22Rv1 (cell line): ENCODE data around the gene LRRC42.

Experiments
- H3K27ac ChIP-seq: fragments of 450-650 bp; 2 replicates; pipeline ENCODE4 v1.5.1; 2017
- ZFX ChIP-seq: fragments of 450-650 bp; IDR thresholded peaks from 2 replicates; pipeline ENCODE4 v1.6.1; 2017; ENCODE audit warnings: antibody characterized with exemption, borderline replicate concordance
- TF ChIP-seq, protein P1 (sequence below): fragments of 450-650 bp; IDR thresholded peaks from 2 replicates; pipeline ENCODE4 v1.5.1; 2017; ENCODE audit warnings: mild to moderate bottlenecking

The LRRC42 gene

DNA sequence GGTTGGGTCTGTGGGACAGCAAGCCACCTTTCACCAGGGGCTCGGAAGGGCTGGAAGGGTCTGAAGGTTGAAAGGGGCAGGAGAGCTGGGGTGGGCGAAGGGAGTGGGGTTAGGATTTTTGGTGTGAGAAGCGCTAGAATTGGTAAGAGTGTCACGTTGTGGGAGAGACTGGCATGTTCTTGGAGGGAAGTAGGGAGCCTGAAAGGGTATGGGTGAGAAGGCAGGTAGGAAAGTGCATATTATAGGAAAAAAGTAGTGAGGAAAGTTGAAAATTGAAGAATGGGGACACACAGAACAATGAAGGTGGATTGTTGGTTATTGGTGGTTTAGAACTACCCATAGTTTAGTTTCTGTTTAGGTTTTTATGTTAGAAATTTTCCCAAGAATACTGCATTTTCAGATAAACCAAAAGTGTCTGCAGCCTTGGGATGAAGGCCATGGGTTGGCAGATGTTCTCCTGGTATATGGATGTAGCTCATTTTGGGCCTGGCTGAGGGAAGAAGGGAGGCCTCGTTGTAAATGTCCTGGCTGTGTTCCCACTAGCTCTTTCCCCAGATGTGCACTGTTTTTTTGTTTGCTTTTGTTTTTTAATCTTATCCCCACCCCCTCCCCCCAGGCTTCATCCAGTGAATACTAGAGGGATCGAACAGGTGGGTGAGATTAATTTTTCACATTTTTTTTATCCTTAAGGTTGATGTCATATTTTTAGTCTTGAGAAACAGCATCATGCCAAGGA lies 1.2 kb downstream of the LRRC42 start:
- H3K27ac ChIP-seq, result peak overlapping the region; percentile 78
- no peak for TF ChIP-seq ZFX
- TF ChIP-seq, protein P1, sequence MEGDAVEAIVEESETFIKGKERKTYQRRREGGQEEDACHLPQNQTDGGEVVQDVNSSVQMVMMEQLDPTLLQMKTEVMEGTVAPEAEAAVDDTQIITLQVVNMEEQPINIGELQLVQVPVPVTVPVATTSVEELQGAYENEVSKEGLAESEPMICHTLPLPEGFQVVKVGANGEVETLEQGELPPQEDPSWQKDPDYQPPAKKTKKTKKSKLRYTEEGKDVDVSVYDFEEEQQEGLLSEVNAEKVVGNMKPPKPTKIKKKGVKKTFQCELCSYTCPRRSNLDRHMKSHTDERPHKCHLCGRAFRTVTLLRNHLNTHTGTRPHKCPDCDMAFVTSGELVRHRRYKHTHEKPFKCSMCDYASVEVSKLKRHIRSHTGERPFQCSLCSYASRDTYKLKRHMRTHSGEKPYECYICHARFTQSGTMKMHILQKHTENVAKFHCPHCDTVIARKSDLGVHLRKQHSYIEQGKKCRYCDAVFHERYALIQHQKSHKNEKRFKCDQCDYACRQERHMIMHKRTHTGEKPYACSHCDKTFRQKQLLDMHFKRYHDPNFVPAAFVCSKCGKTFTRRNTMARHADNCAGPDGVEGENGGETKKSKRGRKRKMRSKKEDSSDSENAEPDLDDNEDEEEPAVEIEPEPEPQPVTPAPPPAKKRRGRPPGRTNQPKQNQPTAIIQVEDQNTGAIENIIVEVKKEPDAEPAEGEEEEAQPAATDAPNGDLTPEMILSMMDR, result no peak

DNA sequence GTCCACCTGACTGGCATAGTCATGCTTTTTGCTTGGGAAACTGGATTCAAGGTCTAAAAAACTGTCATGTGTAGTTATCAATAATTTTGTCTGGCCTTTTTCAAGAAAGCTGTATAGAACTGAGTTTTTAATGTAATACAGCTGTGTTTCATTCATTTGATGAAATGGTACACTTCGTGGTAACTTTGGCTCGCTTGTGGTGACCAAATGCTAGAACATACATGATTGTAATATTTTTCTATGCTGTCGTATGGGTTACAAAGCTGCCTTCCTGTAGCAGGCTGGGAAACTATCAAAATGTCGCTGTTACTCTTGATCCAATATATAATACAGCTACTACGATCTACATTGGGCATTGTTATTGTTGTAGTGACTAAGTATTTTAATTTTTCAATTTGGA lies 2.1 kb downstream of the LRRC42 start:
- TF ChIP-seq, protein P1, result no peak
- TF ChIP-seq ZFX, result no peak
- 0 out of 2 replicates have a peak overlapping the region, but pooled peaks have one; percentile 78 for H3K27ac ChIP-seq

DNA sequence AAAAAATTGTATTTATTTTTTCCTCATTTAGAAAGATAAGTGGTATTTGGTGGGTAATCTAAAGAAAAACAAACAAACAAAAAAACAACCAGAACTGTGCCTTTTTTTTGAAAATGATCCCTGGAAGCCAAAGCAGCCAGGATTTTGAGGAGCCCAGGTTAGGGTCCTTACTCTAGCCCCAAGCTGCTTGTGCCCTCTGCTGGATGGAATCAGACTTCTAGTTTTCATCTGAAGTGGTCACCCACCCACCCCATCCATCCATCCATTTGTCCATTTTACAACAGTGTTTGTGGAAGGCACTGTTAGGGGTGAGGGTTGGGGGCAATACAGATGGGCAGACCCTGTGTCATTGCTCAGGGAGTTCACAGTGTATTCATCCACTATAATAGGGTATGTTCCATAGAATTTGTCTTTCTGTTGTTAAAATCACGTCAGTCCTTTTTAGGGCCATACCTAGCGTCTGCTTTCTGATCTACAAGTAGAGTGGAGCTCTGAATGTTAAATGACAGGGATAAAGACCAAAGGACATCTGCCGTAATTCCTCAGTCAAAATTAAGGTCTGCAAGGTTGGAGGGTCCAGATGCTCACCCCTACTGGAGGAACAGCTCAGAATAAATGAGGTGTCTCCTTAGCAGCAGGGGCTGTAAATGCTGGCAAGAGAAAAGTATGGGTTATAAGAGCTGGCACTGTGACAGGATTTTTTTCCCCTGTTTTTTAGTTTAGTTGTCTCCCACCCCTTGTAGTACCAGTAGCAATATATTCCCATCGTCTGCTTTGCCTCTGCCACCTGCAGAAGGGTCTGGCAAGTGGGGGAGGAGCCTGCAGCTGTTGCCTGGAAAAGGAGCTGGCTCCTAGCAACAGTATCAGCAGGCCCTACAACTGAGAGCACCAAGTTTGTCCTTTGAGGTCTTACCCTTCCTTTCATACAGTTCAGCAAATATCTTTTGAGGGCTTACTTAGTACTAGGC lies 3.2 kb downstream of the LRRC42 start:
- TF ChIP-seq, protein P1, result peak; percentile 40
- no peak for TF ChIP-seq ZFX
- no peak overlapping the region for H3K27ac ChIP-seq

DNA sequence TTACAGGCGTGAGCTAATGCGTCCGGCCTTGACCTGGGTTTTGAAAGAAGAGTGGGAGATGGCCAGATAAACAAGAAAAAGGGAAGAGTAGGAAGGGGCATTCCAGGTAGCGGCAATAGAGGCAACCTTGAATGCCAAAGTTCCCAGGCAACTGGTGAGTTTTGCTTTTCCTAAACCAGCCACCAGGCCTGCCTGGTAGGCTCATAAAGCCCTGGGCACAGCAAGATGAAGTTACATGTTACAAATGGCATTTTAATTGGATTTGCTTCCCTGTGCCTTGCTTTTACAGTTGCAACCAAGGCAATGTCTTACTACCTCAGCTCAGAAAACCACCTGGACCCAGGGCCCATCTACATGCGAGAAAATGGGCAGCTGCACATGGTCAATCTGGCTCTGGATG lies 5.5 kb downstream of the LRRC42 start:
- no peak overlapping the region for H3K27ac ChIP-seq
- TF ChIP-seq, protein P1, result no peak
- TF ChIP-seq ZFX, result no peak

GRCh38 chr1:53954128-53954527 lies 8.0 kb downstream of the LRRC42 start:
- no peak overlapping the region for H3K27ac ChIP-seq
- TF ChIP-seq ZFX, result no peak
- TF ChIP-seq, protein P1, result no peak

- H3K27ac ChIP-seq, result peak overlapping the region; percentile 57
These were observed 10.4 kb downstream of the LRRC42 start for GRCh38 chr1:53956308-53957168.

More at GRCh38 chr1:53956308-53957168, 10.4 kb downstream of the LRRC42 start:
- TF ChIP-seq, protein P1, result no peak
- no peak for TF ChIP-seq ZFX
